ENCODE results near the gene ELMO3. TPM values are rescaled to one million over a fixed set of nuclear protein-coding genes. Genes with fewer than 3 reads are reported as not detected.
A peak's percentile ranks its signal among the peaks of the same experiment; 100 is the strongest.

The ELMO3 gene
- total and polyA plus RNA-seq, 2 of the 13 experiments (the other 11 are each of a cell fraction or from before 2014, with no cell fraction given): 2.6 to 4.0 TPM

DNA sequence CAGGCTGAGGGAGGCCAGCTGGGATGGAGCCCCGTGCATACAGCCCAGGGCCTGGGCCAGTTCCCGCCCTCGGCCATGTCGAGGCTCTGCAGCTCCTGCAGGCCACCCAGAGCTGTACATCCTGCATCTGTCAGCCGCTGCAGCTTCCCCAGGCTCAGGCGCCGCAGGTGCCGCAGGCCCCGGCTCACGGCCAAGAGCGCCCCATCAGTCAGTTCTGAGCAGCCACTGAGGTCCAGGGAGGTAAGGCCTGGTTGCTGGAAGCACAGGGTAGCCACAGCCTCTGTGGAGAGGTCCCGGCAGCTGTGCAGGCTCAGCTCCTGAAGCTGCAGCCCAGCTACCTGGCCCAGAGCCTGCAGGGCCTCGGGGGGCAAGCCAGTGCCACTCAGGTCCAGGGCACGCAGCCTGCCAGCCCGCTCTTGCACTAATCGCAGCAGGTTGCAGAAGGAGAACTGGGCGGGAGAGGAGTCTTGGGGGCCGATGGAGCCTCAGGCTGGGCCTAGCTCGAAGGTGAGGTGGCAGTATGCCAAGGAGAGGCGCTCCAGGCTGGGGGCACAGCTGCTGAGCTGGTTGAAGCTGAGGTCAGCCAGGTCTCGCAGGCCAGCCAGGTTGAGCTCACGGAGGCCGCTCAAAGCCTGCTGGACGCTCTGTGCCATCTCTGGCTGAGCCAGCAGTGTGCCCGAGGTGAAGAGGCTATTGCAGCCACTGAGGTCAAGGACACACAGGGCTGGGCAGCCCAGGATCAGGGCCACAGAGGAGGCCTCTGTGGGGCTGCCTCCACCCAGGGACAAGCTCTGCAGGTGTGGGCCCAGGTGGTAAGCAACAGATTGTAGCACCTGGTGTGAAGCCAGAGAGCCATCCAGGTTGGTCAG is 11.4 kb downstream of the ELMO3 start (continued):
- TF ChIP-seq, protein P1, sequence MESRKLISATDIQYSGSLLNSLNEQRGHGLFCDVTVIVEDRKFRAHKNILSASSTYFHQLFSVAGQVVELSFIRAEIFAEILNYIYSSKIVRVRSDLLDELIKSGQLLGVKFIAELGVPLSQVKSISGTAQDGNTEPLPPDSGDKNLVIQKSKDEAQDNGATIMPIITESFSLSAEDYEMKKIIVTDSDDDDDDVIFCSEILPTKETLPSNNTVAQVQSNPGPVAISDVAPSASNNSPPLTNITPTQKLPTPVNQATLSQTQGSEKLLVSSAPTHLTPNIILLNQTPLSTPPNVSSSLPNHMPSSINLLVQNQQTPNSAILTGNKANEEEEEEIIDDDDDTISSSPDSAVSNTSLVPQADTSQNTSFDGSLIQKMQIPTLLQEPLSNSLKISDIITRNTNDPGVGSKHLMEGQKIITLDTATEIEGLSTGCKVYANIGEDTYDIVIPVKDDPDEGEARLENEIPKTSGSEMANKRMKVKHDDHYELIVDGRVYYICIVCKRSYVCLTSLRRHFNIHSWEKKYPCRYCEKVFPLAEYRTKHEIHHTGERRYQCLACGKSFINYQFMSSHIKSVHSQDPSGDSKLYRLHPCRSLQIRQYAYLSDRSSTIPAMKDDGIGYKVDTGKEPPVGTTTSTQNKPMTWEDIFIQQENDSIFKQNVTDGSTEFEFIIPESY (CRISPR knock-in tag; IDR thresholded peaks at IDR 0.05): peak; percentile 14; the same call in 1 of the 2 replicates
- no peak for TF ChIP-seq ZNF589 (CRISPR knock-in tag; conservative IDR thresholded peaks at IDR 0.05)
- TF ChIP-seq, protein P2, sequence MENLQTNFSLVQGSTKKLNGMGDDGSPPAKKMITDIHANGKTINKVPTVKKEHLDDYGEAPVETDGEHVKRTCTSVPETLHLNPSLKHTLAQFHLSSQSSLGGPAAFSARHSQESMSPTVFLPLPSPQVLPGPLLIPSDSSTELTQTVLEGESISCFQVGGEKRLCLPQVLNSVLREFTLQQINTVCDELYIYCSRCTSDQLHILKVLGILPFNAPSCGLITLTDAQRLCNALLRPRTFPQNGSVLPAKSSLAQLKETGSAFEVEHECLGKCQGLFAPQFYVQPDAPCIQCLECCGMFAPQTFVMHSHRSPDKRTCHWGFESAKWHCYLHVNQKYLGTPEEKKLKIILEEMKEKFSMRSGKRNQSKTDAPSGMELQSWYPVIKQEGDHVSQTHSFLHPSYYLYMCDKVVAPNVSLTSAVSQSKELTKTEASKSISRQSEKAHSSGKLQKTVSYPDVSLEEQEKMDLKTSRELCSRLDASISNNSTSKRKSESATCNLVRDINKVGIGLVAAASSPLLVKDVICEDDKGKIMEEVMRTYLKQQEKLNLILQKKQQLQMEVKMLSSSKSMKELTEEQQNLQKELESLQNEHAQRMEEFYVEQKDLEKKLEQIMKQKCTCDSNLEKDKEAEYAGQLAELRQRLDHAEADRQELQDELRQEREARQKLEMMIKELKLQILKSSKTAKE (CRISPR knock-in tag; IDR thresholded peaks at IDR 0.05; ENCODE audit: borderline replicate concordance): no peak
- peak; percentile 16; the same call in 1 of the 2 replicates for TF ChIP-seq ZNF891 (CRISPR knock-in tag; IDR thresholded peaks at IDR 0.05)
- no peak for TF ChIP-seq HDAC1 (CRISPR knock-in tag; IDR thresholded peaks at IDR 0.05)
- TF ChIP-seq HOXA3 (CRISPR knock-in tag; IDR thresholded peaks at IDR 0.05): peak; percentile 12; the same call in 1 of the 2 replicates
- TF ChIP-seq, protein P3, sequence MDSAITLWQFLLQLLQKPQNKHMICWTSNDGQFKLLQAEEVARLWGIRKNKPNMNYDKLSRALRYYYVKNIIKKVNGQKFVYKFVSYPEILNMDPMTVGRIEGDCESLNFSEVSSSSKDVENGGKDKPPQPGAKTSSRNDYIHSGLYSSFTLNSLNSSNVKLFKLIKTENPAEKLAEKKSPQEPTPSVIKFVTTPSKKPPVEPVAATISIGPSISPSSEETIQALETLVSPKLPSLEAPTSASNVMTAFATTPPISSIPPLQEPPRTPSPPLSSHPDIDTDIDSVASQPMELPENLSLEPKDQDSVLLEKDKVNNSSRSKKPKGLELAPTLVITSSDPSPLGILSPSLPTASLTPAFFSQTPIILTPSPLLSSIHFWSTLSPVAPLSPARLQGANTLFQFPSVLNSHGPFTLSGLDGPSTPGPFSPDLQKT (CRISPR knock-in tag; IDR thresholded peaks at IDR 0.05; ENCODE audit: borderline replicate concordance): no peak
- TF ChIP-seq ZNF143 (CRISPR knock-in tag; IDR thresholded peaks at IDR 0.05): no peak
- no peak for TF ChIP-seq ZNF543 (CRISPR knock-in tag; IDR thresholded peaks at IDR 0.05)
- TF ChIP-seq MTF2 (CRISPR knock-in tag; IDR thresholded peaks at IDR 0.05; ENCODE audit: borderline replicate concordance): 0 out of 2 replicates have a peak, but pooled peaks have one; percentile 28
- no peak for TF ChIP-seq ZSCAN29 (CRISPR knock-in tag; conservative IDR thresholded peaks at IDR 0.05)
- TF ChIP-seq, protein P4, sequence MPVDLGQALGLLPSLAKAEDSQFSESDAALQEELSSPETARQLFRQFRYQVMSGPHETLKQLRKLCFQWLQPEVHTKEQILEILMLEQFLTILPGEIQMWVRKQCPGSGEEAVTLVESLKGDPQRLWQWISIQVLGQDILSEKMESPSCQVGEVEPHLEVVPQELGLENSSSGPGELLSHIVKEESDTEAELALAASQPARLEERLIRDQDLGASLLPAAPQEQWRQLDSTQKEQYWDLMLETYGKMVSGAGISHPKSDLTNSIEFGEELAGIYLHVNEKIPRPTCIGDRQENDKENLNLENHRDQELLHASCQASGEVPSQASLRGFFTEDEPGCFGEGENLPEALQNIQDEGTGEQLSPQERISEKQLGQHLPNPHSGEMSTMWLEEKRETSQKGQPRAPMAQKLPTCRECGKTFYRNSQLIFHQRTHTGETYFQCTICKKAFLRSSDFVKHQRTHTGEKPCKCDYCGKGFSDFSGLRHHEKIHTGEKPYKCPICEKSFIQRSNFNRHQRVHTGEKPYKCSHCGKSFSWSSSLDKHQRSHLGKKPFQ (CRISPR knock-in tag; IDR thresholded peaks at IDR 0.05; ENCODE audit: insufficient replicate concordance): no peak
- no peak for TF ChIP-seq AHR (CRISPR knock-in tag; IDR thresholded peaks at IDR 0.05)
- peak; percentile 57 for TF ChIP-seq ZNF883 (CRISPR knock-in tag; IDR thresholded peaks at IDR 0.05; ENCODE audit: not compliant biosample characterization)
- no peak for TF ChIP-seq PAWR (CRISPR knock-in tag; IDR thresholded peaks at IDR 0.05; ENCODE audit: borderline replicate concordance)
- TF ChIP-seq, protein P5, sequence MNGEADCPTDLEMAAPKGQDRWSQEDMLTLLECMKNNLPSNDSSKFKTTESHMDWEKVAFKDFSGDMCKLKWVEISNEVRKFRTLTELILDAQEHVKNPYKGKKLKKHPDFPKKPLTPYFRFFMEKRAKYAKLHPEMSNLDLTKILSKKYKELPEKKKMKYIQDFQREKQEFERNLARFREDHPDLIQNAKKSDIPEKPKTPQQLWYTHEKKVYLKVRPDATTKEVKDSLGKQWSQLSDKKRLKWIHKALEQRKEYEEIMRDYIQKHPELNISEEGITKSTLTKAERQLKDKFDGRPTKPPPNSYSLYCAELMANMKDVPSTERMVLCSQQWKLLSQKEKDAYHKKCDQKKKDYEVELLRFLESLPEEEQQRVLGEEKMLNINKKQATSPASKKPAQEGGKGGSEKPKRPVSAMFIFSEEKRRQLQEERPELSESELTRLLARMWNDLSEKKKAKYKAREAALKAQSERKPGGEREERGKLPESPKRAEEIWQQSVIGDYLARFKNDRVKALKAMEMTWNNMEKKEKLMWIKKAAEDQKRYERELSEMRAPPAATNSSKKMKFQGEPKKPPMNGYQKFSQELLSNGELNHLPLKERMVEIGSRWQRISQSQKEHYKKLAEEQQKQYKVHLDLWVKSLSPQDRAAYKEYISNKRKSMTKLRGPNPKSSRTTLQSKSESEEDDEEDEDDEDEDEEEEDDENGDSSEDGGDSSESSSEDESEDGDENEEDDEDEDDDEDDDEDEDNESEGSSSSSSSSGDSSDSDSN (CRISPR knock-in tag; IDR thresholded peaks at IDR 0.05): peak; percentile 86
- TF ChIP-seq ZNF331 (CRISPR knock-in tag; IDR thresholded peaks at IDR 0.05): 0 out of 2 replicates have a peak, but pooled peaks have one; percentile 10
- TF ChIP-seq RAD21 (CRISPR knock-in tag; IDR thresholded peaks at IDR 0.05): peak; percentile 73
- TF ChIP-seq ZC3H13 (CRISPR knock-in tag; IDR thresholded peaks at IDR 0.05): 0 out of 2 replicates have a peak, but pooled peaks have one; percentile 36

Measured in HepG2 (cell line).